ENCODE measurements around the gene ST6GAL1.

Gene ST6GAL1

GRCh38 chr3:186931532-186932280 lies 1.4 kb downstream of the ST6GAL1 start:
- H3K27me3 ChIP-seq (replicated peaks; ENCODE audit: control insufficient read depth, insufficient read depth, low read length): peaks cover 46% of the 10 kb centered on the region
- DNase-seq (ENCODE audit: low read depth): peak; percentile 50
- H3K4me3 ChIP-seq (ENCODE audit: low read length): peak overlapping the region; percentile 81
- H3K4me1 ChIP-seq (ENCODE audit: control insufficient read depth, insufficient read depth, low read length): peaks cover 14% of the 10 kb centered on the region
- no peaks in the 10 kb centered on the region for H3K9me3 ChIP-seq (ENCODE audit: control insufficient read depth, low read length)
- H3K9ac ChIP-seq (ENCODE audit: low read length): no peak overlapping the region
- H3K36me3 ChIP-seq (ENCODE audit: control insufficient read depth, insufficient read depth, low read length, severe bottlenecking): no peaks in the 10 kb centered on the region

GRCh38 chr3:186932281-186933181 lies 2.2 kb downstream of the ST6GAL1 start:
- no peak for DNase-seq (ENCODE audit: low read depth)
- Histone ChIP-seq H3K27me3 (replicated peaks; ENCODE audit: control insufficient read depth, insufficient read depth, low read length) (peaks cover 46% of the 10 kb centered on the region), H3K9ac (ENCODE audit: low read length) (no peak overlapping the region), H3K4me1 (ENCODE audit: control insufficient read depth, insufficient read depth, low read length) (peaks cover 14% of the 10 kb centered on the region), H3K36me3 (ENCODE audit: control insufficient read depth, insufficient read depth, low read length, severe bottlenecking) (no peaks in the 10 kb centered on the region), H3K9me3 (ENCODE audit: control insufficient read depth, low read length) (no peaks in the 10 kb centered on the region), H3K4me3 (ENCODE audit: low read length) (peak overlapping the region; percentile 81)

GRCh38 chr3:186933816-186934215 lies 3.5 kb downstream of the ST6GAL1 start:
- no peaks in the 10 kb centered on the region for H3K9me3 ChIP-seq (ENCODE audit: control insufficient read depth, low read length)
- H3K4me1 ChIP-seq (ENCODE audit: control insufficient read depth, insufficient read depth, low read length): peaks cover 14% of the 10 kb centered on the region
- peaks cover 44% of the 10 kb centered on the region for H3K27me3 ChIP-seq (replicated peaks; ENCODE audit: control insufficient read depth, insufficient read depth, low read length)
- no peaks in the 10 kb centered on the region for H3K36me3 ChIP-seq (ENCODE audit: control insufficient read depth, insufficient read depth, low read length, severe bottlenecking)
- no peak overlapping the region for H3K4me3 ChIP-seq (ENCODE audit: low read length)
- no peak overlapping the region for H3K9ac ChIP-seq (ENCODE audit: low read length)
- no peak for DNase-seq (ENCODE audit: low read depth)

- Histone ChIP-seq H3K9ac (ENCODE audit: low read length) (no peak overlapping the region), H3K4me3 (ENCODE audit: low read length) (no peak overlapping the region), H3K27me3 (replicated peaks; ENCODE audit: control insufficient read depth, insufficient read depth, low read length) (peaks cover 32% of the 10 kb centered on the region), H3K9me3 (ENCODE audit: control insufficient read depth, low read length) (no peaks in the 10 kb centered on the region), H3K36me3 (ENCODE audit: control insufficient read depth, insufficient read depth, low read length, severe bottlenecking) (no peaks in the 10 kb centered on the region), H3K4me1 (ENCODE audit: control insufficient read depth, insufficient read depth, low read length) (peaks cover 14% of the 10 kb centered on the region)
- DNase-seq (ENCODE audit: low read depth): no peak
Measured at GRCh38 chr3:186935133-186935532, 4.8 kb downstream of the ST6GAL1 start.

DNA sequence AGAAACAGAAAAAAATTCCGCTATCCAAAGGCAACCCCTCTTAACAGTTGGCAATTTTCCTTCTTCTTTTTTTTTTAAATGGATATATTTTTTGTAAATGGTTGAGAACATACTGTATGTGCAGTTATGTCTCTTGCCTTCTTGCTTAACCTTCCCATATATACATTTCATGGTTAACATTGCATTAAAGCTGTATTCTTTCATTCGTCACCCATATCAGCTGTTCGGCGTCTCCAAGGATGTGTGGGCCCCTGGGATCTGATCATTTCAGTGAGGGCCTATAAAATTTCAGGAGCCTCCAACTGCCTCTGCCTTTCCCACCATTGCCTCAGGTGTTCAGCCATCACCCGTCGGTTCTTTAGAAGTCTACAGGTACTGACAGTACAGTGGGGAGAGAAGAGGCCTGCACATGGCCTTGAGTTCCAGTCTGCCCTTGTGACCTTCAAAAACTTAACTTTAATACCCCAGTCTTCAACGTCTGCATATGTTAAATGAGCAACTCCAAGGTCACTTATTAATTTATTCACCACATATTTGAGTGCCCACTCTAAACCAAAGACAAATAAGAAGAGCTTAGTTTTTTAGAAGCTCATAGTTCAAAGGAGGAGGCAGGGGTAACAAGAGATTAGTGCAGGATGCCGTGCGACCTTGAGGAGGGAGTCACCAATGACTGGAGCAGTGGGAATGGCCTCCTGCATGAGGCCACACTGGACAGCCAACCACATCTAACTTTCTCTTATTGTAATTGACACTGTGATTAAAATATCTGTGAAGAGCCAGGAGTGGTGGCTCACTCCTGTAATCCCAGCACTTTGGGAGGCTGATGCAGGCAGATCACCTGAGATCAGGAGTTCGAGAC lies 6.9 kb downstream of the ST6GAL1 start:
- H3K9me3 ChIP-seq (ENCODE audit: control insufficient read depth, low read length): no peaks in the 10 kb centered on the region

DNA sequence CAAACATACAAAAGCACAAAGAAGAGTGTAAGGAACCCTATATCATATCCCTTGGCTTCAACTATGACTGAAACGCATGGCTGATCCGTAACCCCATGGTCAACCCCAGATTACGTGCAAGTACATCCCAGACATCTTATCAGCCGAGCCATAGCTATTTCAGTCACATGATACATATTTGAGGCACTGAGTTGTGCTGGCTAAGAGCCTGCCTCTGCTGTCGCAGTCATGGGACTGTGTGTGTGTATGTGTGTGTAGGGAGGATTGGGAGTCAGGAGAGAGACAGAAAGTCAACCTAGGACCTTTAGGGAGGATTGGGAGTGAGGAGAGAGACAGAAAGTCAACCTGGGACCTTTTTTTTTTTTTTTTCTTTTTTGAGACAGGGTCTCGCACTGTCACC lies 8.4 kb downstream of the ST6GAL1 start:
- H3K9me3 ChIP-seq (ENCODE audit: control insufficient read depth, low read length): no peaks in the 10 kb centered on the region
- H3K4me1 ChIP-seq (ENCODE audit: control insufficient read depth, insufficient read depth, low read length): no peaks in the 10 kb centered on the region
- no peak for DNase-seq (ENCODE audit: low read depth)
- H3K4me3 ChIP-seq (ENCODE audit: low read length): no peak overlapping the region
- no peaks in the 10 kb centered on the region for H3K36me3 ChIP-seq (ENCODE audit: control insufficient read depth, insufficient read depth, low read length, severe bottlenecking)
- no peak overlapping the region for H3K9ac ChIP-seq (ENCODE audit: low read length)
- H3K27me3 ChIP-seq (replicated peaks; ENCODE audit: control insufficient read depth, insufficient read depth, low read length): peaks cover 4% of the 10 kb centered on the region

More for the DNA sequence above, 6.9 kb downstream of the ST6GAL1 start:
- no peak for DNase-seq (ENCODE audit: low read depth)
- Histone ChIP-seq H3K36me3 (ENCODE audit: control insufficient read depth, insufficient read depth, low read length, severe bottlenecking) (no peaks in the 10 kb centered on the region), H3K4me3 (ENCODE audit: low read length) (no peak overlapping the region), H3K9ac (ENCODE audit: low read length) (no peak overlapping the region), H3K27me3 (replicated peaks; ENCODE audit: control insufficient read depth, insufficient read depth, low read length) (peaks cover 19% of the 10 kb centered on the region), H3K4me1 (ENCODE audit: control insufficient read depth, insufficient read depth, low read length) (peaks cover under 1% of the 10 kb centered on the region)

- no peak overlapping the region for H3K9ac ChIP-seq (ENCODE audit: low read length)
- no peaks in the 10 kb centered on the region for H3K9me3 ChIP-seq (ENCODE audit: control insufficient read depth, low read length)
- H3K27me3 ChIP-seq (replicated peaks; ENCODE audit: control insufficient read depth, insufficient read depth, low read length): no peaks in the 10 kb centered on the region
- H3K4me3 ChIP-seq (ENCODE audit: low read length): no peak overlapping the region
- H3K36me3 ChIP-seq (ENCODE audit: control insufficient read depth, insufficient read depth, low read length, severe bottlenecking): no peaks in the 10 kb centered on the region
- no peaks in the 10 kb centered on the region for H3K4me1 ChIP-seq (ENCODE audit: control insufficient read depth, insufficient read depth, low read length)
- DNase-seq (ENCODE audit: low read depth): no peak
Measured at GRCh38 chr3:186939536-186939935, 9.2 kb downstream of the ST6GAL1 start.

DNA sequence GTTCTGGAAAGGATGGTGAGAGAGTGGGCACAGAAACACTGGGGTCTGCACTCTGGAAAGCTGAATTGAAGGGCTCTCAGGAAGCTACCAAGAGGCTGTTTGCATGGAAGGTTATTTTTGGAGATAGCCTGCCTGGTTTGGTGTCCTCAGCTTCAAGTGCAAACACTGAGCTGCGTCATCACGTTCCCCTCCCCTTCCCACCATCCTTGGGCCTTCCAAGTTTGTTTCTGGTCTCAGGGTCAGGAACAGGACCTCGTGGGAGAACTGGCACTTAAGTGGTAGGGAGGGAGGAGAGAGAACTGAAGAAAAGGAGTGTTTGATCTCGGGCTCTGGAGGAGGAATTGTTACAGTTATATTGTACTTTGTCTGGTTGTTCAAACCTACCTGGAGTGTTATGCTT lies 10.6 kb downstream of the ST6GAL1 start:
- no peaks in the 10 kb centered on the region for H3K36me3 ChIP-seq (ENCODE audit: control insufficient read depth, insufficient read depth, low read length, severe bottlenecking)
- no peaks in the 10 kb centered on the region for H3K4me1 ChIP-seq (ENCODE audit: control insufficient read depth, insufficient read depth, low read length)
- no peak overlapping the region for H3K4me3 ChIP-seq (ENCODE audit: low read length)
- no peaks in the 10 kb centered on the region for H3K27me3 ChIP-seq (replicated peaks; ENCODE audit: control insufficient read depth, insufficient read depth, low read length)
- no peak for DNase-seq (ENCODE audit: low read depth)
- no peaks in the 10 kb centered on the region for H3K9me3 ChIP-seq (ENCODE audit: control insufficient read depth, low read length)
- no peak overlapping the region for H3K9ac ChIP-seq (ENCODE audit: low read length)

DNA sequence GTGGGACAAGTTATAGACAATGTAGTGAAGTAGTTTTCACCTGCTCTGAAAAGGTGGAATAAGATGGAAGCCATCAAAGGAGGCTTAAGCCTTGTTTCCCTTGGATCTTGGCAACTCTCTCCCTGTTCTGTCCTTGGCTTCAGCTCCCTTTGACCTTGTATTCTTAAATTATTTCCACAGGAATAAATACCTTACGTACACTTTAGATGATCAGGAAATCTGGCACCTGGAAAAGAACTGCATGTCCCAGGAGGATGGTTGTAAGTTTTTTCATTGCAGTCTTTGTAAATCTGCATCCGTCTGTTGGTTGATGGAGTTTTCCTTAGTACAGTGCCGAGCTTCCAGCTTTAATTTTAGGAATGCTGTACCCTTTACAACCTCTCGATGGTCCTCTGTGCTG lies 11.8 kb downstream of the ST6GAL1 start:
- H3K9ac ChIP-seq (ENCODE audit: low read length): no peak overlapping the region
- no peaks in the 10 kb centered on the region for H3K4me1 ChIP-seq (ENCODE audit: control insufficient read depth, insufficient read depth, low read length)
- no peaks in the 10 kb centered on the region for H3K9me3 ChIP-seq (ENCODE audit: control insufficient read depth, low read length)
- no peak for DNase-seq (ENCODE audit: low read depth)
- H3K27me3 ChIP-seq (replicated peaks; ENCODE audit: control insufficient read depth, insufficient read depth, low read length): no peaks in the 10 kb centered on the region
- no peak overlapping the region for H3K4me3 ChIP-seq (ENCODE audit: low read length)
- H3K36me3 ChIP-seq (ENCODE audit: control insufficient read depth, insufficient read depth, low read length, severe bottlenecking): no peaks in the 10 kb centered on the region

GRCh38 chr3:186945255-186945823 lies 15.0 kb downstream of the ST6GAL1 start:
- no peak overlapping the region for H3K4me3 ChIP-seq (ENCODE audit: low read length)
- no peaks in the 10 kb centered on the region for H3K9me3 ChIP-seq (ENCODE audit: control insufficient read depth, low read length)
- no peak overlapping the region for H3K9ac ChIP-seq (ENCODE audit: low read length)
- H3K27me3 ChIP-seq (replicated peaks; ENCODE audit: control insufficient read depth, insufficient read depth, low read length): peaks cover 13% of the 10 kb centered on the region
- H3K36me3 ChIP-seq (ENCODE audit: control insufficient read depth, insufficient read depth, low read length, severe bottlenecking): no peaks in the 10 kb centered on the region
- no peaks in the 10 kb centered on the region for H3K4me1 ChIP-seq (ENCODE audit: control insufficient read depth, insufficient read depth, low read length)
- DNase-seq (ENCODE audit: low read depth): no peak
